Endothelial cell of umbilical vein (primary cell): ENCODE results near the gene FAM149B1. TPM values are rescaled to one million over a fixed set of nuclear protein-coding genes. Genes with fewer than 3 reads are reported as not detected.

Source experiments
- BruUV-seq: library from RNA; stranded (reverse); fragments of 400-500 nt; replicated peaks from 2 replicates; lab custom pipeline; 2021; lab: Mats Ljungman, UMichigan
- CTCF ChIA-PET: fragments of 300-600, 350-600 bp; sonication (Branson Sonifier 250); formaldehyde crosslinking; loops from one replicate; lab custom pipeline; 2021; ENCODE audit warnings: antibody characterized with exemption, inconsistent platforms; lab: Charles Lee
- POLR2A ChIA-PET: fragments of 300-600, 350-600 bp; sonication (Branson Sonifier 250); formaldehyde crosslinking; loops from one replicate; lab custom pipeline; 2021; ENCODE audit warnings: antibody characterized with exemption, inconsistent platforms; lab: Charles Lee
- DNase-seq: peaks from one replicate; pipeline ENCODE4 v3.0.0-alpha.2; 2011; ENCODE audit warnings: low read depth, low spot score
- FAIRE-seq: peaks from 2 replicates; lab custom pipeline; 2011; peaks lifted over from hg19 to GRCh38; lab: Jason Lieb, UNC
- H2AFZ ChIP-seq: 2 replicates; pipeline ENCODE4 v1.6.0; 2012; ENCODE audit warnings: low read depth, low read length, control low read depth, inconsistent platforms
- H3K27ac ChIP-seq: 2 replicates; pipeline ENCODE4 v1.5.1; 2011; ENCODE audit warnings: low read depth, mild to moderate bottlenecking, control low read depth, low read length, moderate library complexity; ENCODE audit not compliant: insufficient read depth
- H3K27me3 ChIP-seq, 2 experiments: 2 replicates each; pipeline versions ENCODE4 v1.6.0 to v1.6.1; 2011; ENCODE audit warnings: low read length in 2 of 2, mixed read lengths in 1 of 2; ENCODE audit not compliant: control insufficient read depth in 2 of 2, insufficient read depth in 2 of 2
- H3K36me3 ChIP-seq, 2 experiments: 2 replicates in 1 of 2; 3 replicates in 1 of 2; pipeline ENCODE4 v1.5.1; 2011; ENCODE audit warnings: low read length in 2 of 2, mild to moderate bottlenecking in 1 of 2, moderate library complexity in 1 of 2; ENCODE audit not compliant: control insufficient read depth in 2 of 2, insufficient read depth in 2 of 2; ENCODE audit errors: extremely low read depth in 1 of 2
- H3K4me1 ChIP-seq: 3 replicates; pipeline ENCODE4 v1.5.1; 2011; ENCODE audit warnings: mild to moderate bottlenecking, low read length; ENCODE audit not compliant: control insufficient read depth, insufficient read depth; ENCODE audit errors: extremely low read depth
- H3K4me2 ChIP-seq: 2 replicates; pipeline ENCODE4 v1.6.1; 2011; ENCODE audit warnings: low read length, control low read depth, mixed read lengths; ENCODE audit not compliant: insufficient read depth
- H3K4me3 ChIP-seq, 3 experiments: fragments of 200-600 bp in 1 of 3; sonication (generic), shearing (Covaris generic) in 1 of 3; replicated peaks in 1 of 3; 2 replicates each; pipeline ENCODE4 v1.5.1; 2011 to 2016; ENCODE audit warnings: control low read depth in 3 of 3, low read length in 3 of 3, mild to moderate bottlenecking in 2 of 3, inconsistent platforms in 1 of 3, low read depth in 1 of 3, moderate library complexity in 1 of 3; ENCODE audit not compliant: insufficient read depth in 1 of 3
- H3K79me2 ChIP-seq: 2 replicates; pipeline ENCODE4 v1.6.0; 2012; ENCODE audit warnings: low read length, inconsistent platforms; ENCODE audit not compliant: control insufficient read depth, insufficient read depth
- H3K9ac ChIP-seq: replicated peaks from 2 replicates; pipeline ENCODE3; 2011; ENCODE audit warnings: low read length, control low read depth; ENCODE audit not compliant: insufficient read depth; ENCODE audit errors: extremely low read depth
- H3K9me1 ChIP-seq: replicated peaks from 3 replicates; pipeline ENCODE4 v1.6.0; 2011; ENCODE audit warnings: mild to moderate bottlenecking, low read length; ENCODE audit not compliant: control insufficient read depth, insufficient read depth; ENCODE audit errors: extremely low read depth
- H3K9me3 ChIP-seq: replicated peaks from 2 replicates; pipeline ENCODE4 v1.5.1; 2012; ENCODE audit warnings: low read length, inconsistent platforms; ENCODE audit not compliant: control insufficient read depth, insufficient read depth
- H4K20me1 ChIP-seq: replicated peaks from 2 replicates; pipeline ENCODE3; 2011; ENCODE audit warnings: mild to moderate bottlenecking, low read length; ENCODE audit not compliant: control insufficient read depth, insufficient read depth; ENCODE audit errors: extremely low read depth
- CTCF ChIP-seq, 2 donors: IDR thresholded peaks; 1 replicate in 1 of 2; 2 replicates in 1 of 2; pipeline ENCODE4 v1.5.1; 2011; ENCODE audit warnings: low read length in 2 of 2, mild to moderate bottlenecking in 2 of 2, moderate library complexity in 2 of 2, control low read depth in 1 of 2, inconsistent platforms in 1 of 2, low read depth in 1 of 2; ENCODE audit not compliant: insufficient read depth in 1 of 2; ENCODE audit errors: extremely low read depth in 1 of 2
- EZH2 ChIP-seq: IDR thresholded peaks from 2 replicates; pipeline ENCODE4 v1.6.1; 2012; ENCODE audit warnings: borderline replicate concordance, low read depth, mild to moderate bottlenecking, moderate library complexity, low read length, inconsistent platforms; ENCODE audit not compliant: severe bottlenecking
- FOS ChIP-seq: IDR thresholded peaks from 2 replicates; pipeline ENCODE4 v1.6.1; 2011; ENCODE audit warnings: mild to moderate bottlenecking, low read length, moderate library complexity, borderline replicate concordance; ENCODE audit not compliant: insufficient read depth
- GATA2 ChIP-seq: IDR thresholded peaks from 2 replicates; pipeline ENCODE4 v1.7.0; 2011; ENCODE audit warnings: low read depth, mild to moderate bottlenecking, moderate library complexity, mixed read lengths, low read length; ENCODE audit not compliant: insufficient read length, insufficient read depth
- JUN ChIP-seq: IDR thresholded peaks from 2 replicates; pipeline ENCODE4 v1.6.1; 2011; ENCODE audit warnings: borderline replicate concordance, low read depth; ENCODE audit not compliant: insufficient read length, insufficient read depth
- MAX ChIP-seq: IDR thresholded peaks from 2 replicates; pipeline ENCODE4 v1.6.1; 2011; ENCODE audit not compliant: insufficient read depth, insufficient read length
- MYC ChIP-seq: IDR thresholded peaks from one replicate; pipeline ENCODE4 v1.6.1; 2011; ENCODE audit warnings: mild to moderate bottlenecking, low read depth, low read length
- POLR2A ChIP-seq: IDR thresholded peaks from 2 replicates; pipeline ENCODE4 v1.6.1; 2012; ENCODE audit warnings: low read depth, mild to moderate bottlenecking, control low read depth, low read length
- POLR2AphosphoS5 ChIP-seq: IDR thresholded peaks from 2 replicates; pipeline ENCODE4 v1.6.1; 2012; ENCODE audit warnings: low read depth, mild to moderate bottlenecking, control low read depth, low read length, moderate library complexity; ENCODE audit not compliant: insufficient read depth
- dilution Hi-C: fragments of 300-500 bp; cut with MboI; formaldehyde crosslinking; loops from one replicate; pipeline ENCODE4 v1.15.0; 2019; ENCODE audit warnings: low sequenced_read_pairs; ENCODE audit not compliant: extremely low pct_ligation_motif_present
- intact Hi-C: fragments of 100-400 bp; cut with micrococcal nuclease; formaldehyde crosslinking; loops from one replicate; pipeline ENCODE4 v1.10.0; 2022
- polyA plus RNA-seq, 4 experiments: library from polyadenylated mRNA; depleted of rRNA in 3 of 4; stranded (reverse) in 3 of 4; unstranded in 1 of 4; fragments of >200 nt; gene quantifications; 2 replicates each; pipeline versions ENCODE4 v1.2.1 to v1.2.3, GENCODE V29; 2011 to 2012; ENCODE audit warnings: missing spikeins in 1 of 4
- total RNA-seq: library from RNA; stranded (reverse); gene quantifications from 2 replicates; pipeline ENCODE4 v1.2.3, GENCODE V29; 2021

The FAM149B1 gene
- total and polyA plus RNA-seq, 2 donors (not counting 3 experiments of a cell fraction or from before 2014, with no cell fraction given), result 19.5 to 26.7 TPM

GRCh38 chr10:73119457-73119856, 48.5 kb upstream of the FAM149B1 start:
- no peak for TF ChIP-seq MAX
- TF ChIP-seq MYC, result no peak
- no peak for TF ChIP-seq CTCF (IDR thresholded peaks at IDR 0.05; ENCODE audit: extremely low read depth in 1 of 2, insufficient read depth in 1 of 2, low read depth in 1 of 2, low read length in 2 of 2)
- TF ChIP-seq GATA2, result no peak
- TF ChIP-seq FOS, result no peak
- TF ChIP-seq POLR2AphosphoS5, result no peak
- no peak for TF ChIP-seq EZH2
- TF ChIP-seq POLR2A, result no peak
- no peak for TF ChIP-seq JUN
- Histone ChIP-seq H3K9ac (no peak overlapping the region), H2AFZ (no peak overlapping the region), H3K27ac (no peak overlapping the region), H3K4me2 (no peak overlapping the region), H3K27me3 (no peaks in the 10 kb centered on the region), H3K9me1 (no peaks in the 10 kb centered on the region), H3K79me2 (no peaks in the 10 kb centered on the region), H3K9me3 (no peaks in the 10 kb centered on the region), H3K4me1 (peaks cover 12% of the 10 kb centered on the region), H3K4me3 (no peak overlapping the region), H4K20me1 (no peaks in the 10 kb centered on the region), H3K36me3 (no peaks in the 10 kb centered on the region)
- intact Hi-C loops (loop anchor here (2.0 kb wide), 1 partner anchor 23 kb away; the partner anchor contains the start of gene P4HA1), dilution Hi-C loops (no loop called here)
- DNase-seq, result no peak
- ChIA-PET POLR2A (no interaction called here), CTCF (no interaction called here)
- FAIRE-seq, result no peak
- no TSS peak for BruUV-seq
